OCI-LY7 (cell line): Measurements from ENCODE around the gene RSPRY1. TPM values are rescaled to one million over a fixed set of nuclear protein-coding genes. Genes with fewer than 3 reads are reported as not detected.
"Not testable (repeated sequence)": the region's sequence is repeated elsewhere in the genome, so short reads cannot be mapped to it uniquely, and the experiment has no call there.

ENCODE experiments used
- BruUV-seq: library from RNA; stranded (reverse); fragments of 400-500 nt; replicated peaks from 2 replicates; lab custom pipeline; 2021; lab: Mats Ljungman, UMichigan
- CTCF ChIA-PET: fragments of 300-600 bp; sonication (Branson Sonifier 250); formaldehyde crosslinking; loops from one replicate; lab custom pipeline; 2022; ENCODE audit warnings: antibody characterized with exemption; ENCODE audit not compliant: unreplicated experiment; lab: Charles Lee
- POLR2A ChIA-PET: fragments of 300-600 bp; sonication (Branson Sonifier 250); formaldehyde crosslinking; loops from one replicate; lab custom pipeline; 2022; ENCODE audit warnings: antibody characterized with exemption; lab: Charles Lee
- DNase-seq: peaks from one replicate; pipeline ENCODE4 v3.0.0-alpha.2; 2015; ENCODE audit warnings: low spot score
- H2AFZ ChIP-seq: fragments of 200-600 bp; sonication (generic), shearing (Covaris generic); 2 replicates; pipeline ENCODE4 v1.6.1; 2014; ENCODE audit warnings: mild to moderate bottlenecking, antibody characterized with exemption, low read length, moderate library complexity
- H3K27ac ChIP-seq: fragments of 200-600 bp; sonication (generic); 2 replicates; pipeline ENCODE4 v1.5.1; 2014; ENCODE audit warnings: mixed run types, low read depth, mild to moderate bottlenecking, moderate library complexity, low read length, inconsistent platforms; ENCODE audit not compliant: poor library complexity, severe bottlenecking
- H3K36me3 ChIP-seq: fragments of 200-600 bp; sonication (generic); 2 replicates; pipeline ENCODE4 v1.6.1; 2014; ENCODE audit warnings: mild to moderate bottlenecking, antibody characterized with exemption, low read length, moderate library complexity, mixed read lengths; ENCODE audit not compliant: insufficient read depth
- H3K4me1 ChIP-seq: fragments of 200-600 bp; sonication (generic); 2 replicates; pipeline ENCODE4 v1.5.1; 2014; ENCODE audit warnings: mild to moderate bottlenecking, low read length; ENCODE audit not compliant: insufficient read depth, poor library complexity, severe bottlenecking
- H3K4me2 ChIP-seq: fragments of 200-600 bp; sonication (generic); 2 replicates; pipeline ENCODE4 v1.6.1; 2014; ENCODE audit warnings: mild to moderate bottlenecking, low read length
- H3K4me3 ChIP-seq: fragments of 200-600 bp; sonication (generic); 2 replicates; pipeline ENCODE4 v1.5.1; 2014; ENCODE audit warnings: mild to moderate bottlenecking, low read depth, low read length; ENCODE audit not compliant: poor library complexity, severe bottlenecking
- H3K79me2 ChIP-seq: fragments of 200-600 bp; sonication (generic); 2 replicates; pipeline ENCODE4 v1.6.1; 2016; ENCODE audit warnings: low read depth, mild to moderate bottlenecking, low read length, moderate library complexity, mixed read lengths; ENCODE audit not compliant: insufficient read depth
- H3K9me2 ChIP-seq: fragments of 200-600 bp; sonication (generic); 2 replicates; pipeline ENCODE4 v1.6.1; 2016; ENCODE audit warnings: mild to moderate bottlenecking, low read length, mixed read lengths; ENCODE audit not compliant: insufficient read depth
- H3K9me3 ChIP-seq: fragments of 200-600 bp; sonication (generic); 2 replicates; pipeline ENCODE4 v1.6.1; 2014; ENCODE audit warnings: mild to moderate bottlenecking, mixed run types, low read length, mixed read lengths
- H4K20me1 ChIP-seq: fragments of 200-600 bp; sonication (generic); 2 replicates; pipeline ENCODE4 v1.6.1; 2014; ENCODE audit warnings: mild to moderate bottlenecking, antibody characterized with exemption, low read length, moderate library complexity, mixed read lengths; ENCODE audit not compliant: insufficient read depth
- EZH2phosphoT487 ChIP-seq: fragments of 200-600 bp; sonication (generic); IDR thresholded peaks from 2 replicates; pipeline ENCODE4 v1.6.1; 2018; ENCODE audit warnings: low read depth, borderline replicate concordance, mild to moderate bottlenecking, mixed run types, antibody characterized with exemption, low read length, moderate library complexity, mixed read lengths
- intact Hi-C: fragments of 100-400 bp; cut with micrococcal nuclease; formaldehyde crosslinking; loops from one replicate; pipeline ENCODE4 v1.10.0; 2022; ENCODE audit not compliant: unreplicated experiment
- total RNA-seq, 2 experiments: library from RNA; depleted of rRNA in 1 of 2; stranded (reverse); fragments of >200 nt in 1 of 2; shearing (Covaris generic) in 1 of 2; gene quantifications; 2 replicates each; pipeline ENCODE4 v1.2.3, GENCODE V29; 2014 to 2022
- TF ChIP-seq, protein P1 (sequence below): fragments of 200-600 bp; sonication (generic); conservative IDR thresholded peaks from 2 replicates; pipeline ENCODE4 v1.5.1; 2014; ENCODE audit warnings: mild to moderate bottlenecking, antibody characterized with exemption, low read length, moderate library complexity, mixed read lengths

RSPRY1 gene
- total RNA-seq, 2 experiments from 2014 or later: 17.1 to 25.2 TPM

DNA sequence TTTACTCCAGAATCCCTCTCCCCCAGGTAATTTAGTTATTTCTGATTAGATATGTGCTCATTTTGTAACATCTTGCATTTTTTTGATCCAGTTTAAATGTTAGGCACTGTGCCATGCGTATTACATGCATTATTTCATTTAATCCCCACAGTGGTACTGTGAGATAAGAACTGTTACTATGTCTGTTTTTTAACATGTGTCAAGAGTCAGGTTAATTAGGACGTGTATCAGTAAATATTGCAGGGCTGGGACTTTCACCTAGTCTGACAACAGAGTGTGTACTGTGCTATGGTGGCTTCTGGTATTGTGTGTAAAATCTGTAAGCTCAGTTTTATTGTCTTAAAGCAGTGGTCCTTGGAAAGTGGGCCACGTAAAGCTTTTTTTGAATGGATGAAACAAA is 10.6 kb downstream of the RSPRY1 start:
- H3K27ac ChIP-seq: no peak overlapping the region
- H3K36me3 ChIP-seq: no peaks in the 10 kb centered on the region
- no peak for TF ChIP-seq EZH2phosphoT487
- TF ChIP-seq, protein P1, sequence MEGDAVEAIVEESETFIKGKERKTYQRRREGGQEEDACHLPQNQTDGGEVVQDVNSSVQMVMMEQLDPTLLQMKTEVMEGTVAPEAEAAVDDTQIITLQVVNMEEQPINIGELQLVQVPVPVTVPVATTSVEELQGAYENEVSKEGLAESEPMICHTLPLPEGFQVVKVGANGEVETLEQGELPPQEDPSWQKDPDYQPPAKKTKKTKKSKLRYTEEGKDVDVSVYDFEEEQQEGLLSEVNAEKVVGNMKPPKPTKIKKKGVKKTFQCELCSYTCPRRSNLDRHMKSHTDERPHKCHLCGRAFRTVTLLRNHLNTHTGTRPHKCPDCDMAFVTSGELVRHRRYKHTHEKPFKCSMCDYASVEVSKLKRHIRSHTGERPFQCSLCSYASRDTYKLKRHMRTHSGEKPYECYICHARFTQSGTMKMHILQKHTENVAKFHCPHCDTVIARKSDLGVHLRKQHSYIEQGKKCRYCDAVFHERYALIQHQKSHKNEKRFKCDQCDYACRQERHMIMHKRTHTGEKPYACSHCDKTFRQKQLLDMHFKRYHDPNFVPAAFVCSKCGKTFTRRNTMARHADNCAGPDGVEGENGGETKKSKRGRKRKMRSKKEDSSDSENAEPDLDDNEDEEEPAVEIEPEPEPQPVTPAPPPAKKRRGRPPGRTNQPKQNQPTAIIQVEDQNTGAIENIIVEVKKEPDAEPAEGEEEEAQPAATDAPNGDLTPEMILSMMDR: no peak
- intact Hi-C loops: no loop called here
- H3K4me3 ChIP-seq: no peak overlapping the region
- H4K20me1 ChIP-seq: no peaks in the 10 kb centered on the region
- CTCF ChIA-PET: no interaction called here
- BruUV-seq: no TSS peak
- POLR2A ChIA-PET: no interaction called here
- H3K4me1 ChIP-seq: no peaks in the 10 kb centered on the region
- peaks cover 19% of the 10 kb centered on the region for H3K79me2 ChIP-seq
- H2AFZ ChIP-seq: no peak overlapping the region
- H3K9me2 ChIP-seq: no peaks in the 10 kb centered on the region
- DNase-seq: no peak
- H3K9me3 ChIP-seq: no peaks in the 10 kb centered on the region
- H3K4me2 ChIP-seq: no peak overlapping the region

DNA sequence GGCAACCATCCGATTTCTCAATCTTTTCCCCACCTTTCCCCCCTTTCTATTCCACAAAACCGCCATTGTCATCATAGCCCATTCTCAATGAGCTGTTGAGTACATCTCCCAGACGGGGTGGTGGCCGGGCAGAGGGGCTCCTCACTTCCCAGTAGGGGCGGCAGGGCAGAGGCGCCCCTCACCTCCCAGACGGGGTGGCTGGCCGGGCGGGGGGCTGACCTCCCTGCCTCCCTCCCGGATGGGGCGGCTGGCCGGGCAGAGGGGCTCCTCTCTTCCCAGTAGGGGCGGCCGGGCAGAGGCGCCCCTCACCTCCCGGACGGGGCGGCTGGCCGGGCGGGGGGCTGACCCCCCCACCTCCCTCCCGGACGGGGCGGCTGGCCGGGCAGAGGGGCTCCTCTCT is 14.2 kb downstream of the RSPRY1 start:
- CTCF ChIA-PET, H2AFZ ChIP-seq, H4K20me1 ChIP-seq, H3K27ac ChIP-seq, H3K4me1 ChIP-seq, H3K4me2 ChIP-seq, H3K4me3 ChIP-seq, POLR2A ChIA-PET, DNase-seq, H3K9me3 ChIP-seq, intact Hi-C loops, H3K79me2 ChIP-seq, BruUV-seq, H3K9me2 ChIP-seq: not testable (repeated sequence)
- peaks cover 12% of the 10 kb centered on the region for H3K36me3 ChIP-seq

DNA sequence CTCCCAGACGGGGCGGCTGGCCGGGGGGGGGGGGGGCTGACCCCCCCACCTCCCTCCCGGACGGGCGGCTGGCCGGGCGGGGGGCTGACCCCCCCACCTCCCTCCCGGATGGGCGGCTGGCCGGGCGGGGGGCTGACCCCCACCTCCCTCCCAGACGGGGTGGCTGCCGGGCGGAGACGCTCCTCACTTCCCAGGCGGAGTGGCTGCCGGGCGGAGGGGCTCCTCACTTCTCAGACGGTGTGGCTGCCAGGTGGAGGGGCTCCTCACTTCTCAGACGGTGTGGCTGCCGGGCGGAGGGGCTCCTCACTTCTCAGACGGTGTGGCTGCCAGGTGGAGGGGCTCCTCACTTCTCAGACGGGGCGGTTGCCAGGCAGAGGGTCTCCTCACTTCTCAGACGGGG is 14.8 kb downstream of the RSPRY1 start:
- H3K4me3 ChIP-seq, CTCF ChIA-PET, H2AFZ ChIP-seq, H3K4me1 ChIP-seq, BruUV-seq, H3K9me3 ChIP-seq, H3K27ac ChIP-seq, POLR2A ChIA-PET, H3K4me2 ChIP-seq, H3K79me2 ChIP-seq, DNase-seq, intact Hi-C loops, H4K20me1 ChIP-seq, H3K9me2 ChIP-seq: not testable (repeated sequence)
- peaks cover 18% of the 10 kb centered on the region for H3K36me3 ChIP-seq
